B cell (primary cell): ENCODE measurements around the gene AFF1. TPM values are rescaled to one million over a fixed set of nuclear protein-coding genes. Genes with fewer than 3 reads are reported as not detected.

ENCODE experiments used
- ATAC-seq: fragments of 200-7000 bp; cut with Tn5 transposase; one replicate; pipeline ENCODE4 v1.10.0; 2021; ENCODE audit warnings: low read depth, mild to moderate bottlenecking, moderate number of reproducible peaks, moderate library complexity
- CTCF ChIA-PET: fragments of 350-600 bp; sonication (Branson Sonifier 250); formaldehyde crosslinking; loops from one replicate; lab custom pipeline; 2021; ENCODE audit warnings: antibody characterized with exemption, inconsistent platforms; lab: Charles Lee
- POLR2A ChIA-PET: fragments of 350-600 bp; sonication (Branson Sonifier 250); formaldehyde crosslinking; loops from one replicate; lab custom pipeline; 2021; ENCODE audit warnings: antibody characterized with exemption; lab: Charles Lee
- DNase-seq: peaks from one replicate; pipeline ENCODE4 v3.0.0; 2013
- H2AFZ ChIP-seq: 2 replicates; pipeline ENCODE4 v1.6.1; 2012; ENCODE audit warnings: mild to moderate bottlenecking, low read depth, low read length; ENCODE audit not compliant: insufficient read depth, poor library complexity, severe bottlenecking
- H3K27ac ChIP-seq, 2 donors: 1 replicate in 1 of 2; 2 replicates in 1 of 2; pipeline ENCODE4 v1.5.1; 2012 to 2013; ENCODE audit warnings: low read length in 2 of 2, mild to moderate bottlenecking in 2 of 2, moderate library complexity in 1 of 2
- H3K27me3 ChIP-seq, 4 experiments: fragments of 200-600 bp in 1 of 4; sonication (generic) in 1 of 4; replicated peaks in 1 of 4; 1 replicate in 2 of 4; 2 replicates in 2 of 4; pipeline versions ENCODE4 v1.6.1 to v1.7.0; 2013 to 2016; ENCODE audit warnings: low read length in 3 of 4, mild to moderate bottlenecking in 2 of 4, mixed read lengths in 1 of 4, moderate library complexity in 1 of 4; ENCODE audit not compliant: insufficient read depth in 4 of 4, control insufficient read depth in 3 of 4; ENCODE audit errors: control extremely low read depth in 1 of 4
- H3K36me3 ChIP-seq, 2 experiments: replicated peaks in 1 of 2; 1 replicate in 1 of 2; 2 replicates in 1 of 2; pipeline versions ENCODE4 v1.6.1 to v1.7.1; 2013; ENCODE audit warnings: low read length in 1 of 2; ENCODE audit not compliant: insufficient read depth in 2 of 2, control insufficient read depth in 1 of 2; ENCODE audit errors: control extremely low read depth in 1 of 2, extremely low read depth in 1 of 2
- H3K4me1 ChIP-seq, 2 donors: fragments of 200-600 bp in 1 of 2; sonication (generic) in 1 of 2; 1 replicate in 1 of 2; 2 replicates in 1 of 2; pipeline versions ENCODE4 v1.5.1 to v1.6.1; 2013 to 2017; ENCODE audit warnings: low read length in 2 of 2; ENCODE audit not compliant: control insufficient read depth in 2 of 2, insufficient read depth in 2 of 2
- H3K4me2 ChIP-seq: replicated peaks from 2 replicates; pipeline ENCODE3; 2012; ENCODE audit warnings: mild to moderate bottlenecking, low read depth, low read length; ENCODE audit not compliant: poor library complexity, severe bottlenecking
- H3K4me3 ChIP-seq, 5 experiments: fragments of 200-600 bp in 1 of 5; sonication (generic) in 1 of 5; 1 replicate in 3 of 5; 2 replicates in 2 of 5; pipeline versions ENCODE4 v1.5.1 to v1.7.0; 2011 to 2016; ENCODE audit warnings: low read length in 4 of 5, mild to moderate bottlenecking in 4 of 5, low read depth in 2 of 5, control low read depth in 1 of 5, moderate library complexity in 1 of 5; ENCODE audit not compliant: insufficient read depth in 1 of 5; ENCODE audit errors: control extremely low read depth in 1 of 5, extremely low read depth in 1 of 5
- H3K79me2 ChIP-seq: fragments of 200-600 bp; sonication (generic); one replicate; pipeline ENCODE4 v1.6.0; 2016; ENCODE audit warnings: low read length; ENCODE audit not compliant: control insufficient read depth, insufficient read depth
- H3K9ac ChIP-seq: fragments of 200-600 bp; sonication (generic); 2 replicates; pipeline ENCODE4 v1.6.1; 2017; ENCODE audit warnings: mild to moderate bottlenecking, low read length, moderate library complexity
- H3K9me3 ChIP-seq, 3 donors: one replicate each; pipeline versions ENCODE4 v1.6.1 to v1.7.1; 2013; ENCODE audit warnings: low read length in 2 of 3; ENCODE audit not compliant: control insufficient read depth in 2 of 3, insufficient read depth in 1 of 3; ENCODE audit errors: control extremely low read depth in 1 of 3
- H4K20me1 ChIP-seq: 2 replicates; pipeline ENCODE4 v1.6.0; 2012; ENCODE audit warnings: mild to moderate bottlenecking, low read length; ENCODE audit not compliant: insufficient read depth, control insufficient read depth, poor library complexity, severe bottlenecking
- H3K27ac Mint-ChIP-seq: one replicate; pipeline ENCODE4 v1.8.0; 2021; ENCODE audit warnings: mixed read lengths
- H3K27me3 Mint-ChIP-seq: one replicate; pipeline ENCODE4 v1.8.0; 2021; ENCODE audit warnings: mixed read lengths
- H3K4me1 Mint-ChIP-seq: one replicate; pipeline ENCODE4 v1.8.0; 2021; ENCODE audit warnings: mixed read lengths
- H3K4me3 Mint-ChIP-seq: one replicate; pipeline ENCODE4 v1.8.0; 2021; ENCODE audit warnings: mixed read lengths
- H3K9me3 Mint-ChIP-seq: one replicate; pipeline ENCODE4 v1.8.0; 2022; ENCODE audit warnings: mixed read lengths; ENCODE audit not compliant: insufficient read depth
- EZH2 ChIP-seq: IDR thresholded peaks from 2 replicates; pipeline ENCODE4 v1.6.1; 2012; ENCODE audit warnings: borderline replicate concordance, low read depth, mild to moderate bottlenecking, moderate library complexity, low read length; ENCODE audit not compliant: insufficient read depth, poor library complexity, severe bottlenecking
- WGBS: methylation state at CpG from one replicate; pipeline ENCODE4 v1.1.5; 2013; ENCODE audit warnings: missing lambda C conversion rate; ENCODE audit not compliant: insufficient coverage; 5-methylcytosine and 5-hydroxymethylcytosine counted together
- intact Hi-C: fragments of 100-400 bp; cut with micrococcal nuclease; formaldehyde crosslinking; loops from one replicate; pipeline ENCODE4 v1.10.0; 2022
- polyA plus RNA-seq: library from polyadenylated mRNA; depleted of rRNA; stranded (reverse); fragments of >200 nt; gene quantifications from 2 replicates; pipeline ENCODE4 v1.2.3, GENCODE V29; 2012
- total RNA-seq, 2 donors: library from RNA; stranded (reverse); fragments of 120-200 nt in 1 of 2; gene quantifications; 1 replicate in 1 of 2; 2 replicates in 1 of 2; pipeline versions ENCODE4 v1.2.3 to v1.2.4, GENCODE V29; 2013 to 2022
- TF ChIP-seq, protein P1 (sequence below): fragments of 200-600 bp; IDR thresholded peaks from one replicate; pipeline ENCODE4 v1.8.0; 2022; ENCODE audit warnings: antibody characterized with exemption, mild to moderate bottlenecking

Gene AFF1
- total and polyA plus RNA-seq, 2 donors (not counting 1 experiment from before 2014, with no cell fraction given) = 15.3 to 135 TPM

DNA sequence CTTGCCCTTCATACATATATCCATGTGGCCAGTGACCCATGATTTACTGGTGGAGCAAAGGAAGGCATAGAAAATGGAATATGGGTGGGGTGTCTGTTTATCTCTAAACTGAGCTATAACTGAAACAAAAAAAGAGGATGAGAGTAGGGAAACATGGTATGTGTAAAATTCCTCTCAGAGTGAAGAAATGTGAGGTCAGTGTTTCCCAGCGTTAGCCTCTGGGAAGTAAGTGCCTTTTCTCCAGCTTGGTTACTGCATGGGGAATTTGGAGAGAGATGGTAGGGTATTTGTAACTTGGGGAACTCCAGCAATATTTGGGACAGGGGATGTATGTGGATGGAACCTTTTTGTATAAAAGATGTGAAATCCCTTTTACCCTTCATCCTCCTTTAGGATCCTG, 89.4 kb downstream of the AFF1 start:
- Histone ChIP-seq H2AFZ (no peak overlapping the region), H3K4me2 (no peak overlapping the region), H4K20me1 (peaks cover 22% of the 10 kb centered on the region), H3K27me3 (no peaks in the 10 kb centered on the region), H3K4me1 (peaks cover 52 to 74% of the 10 kb centered on the region in 2 donors), H3K4me3 (no peak overlapping the region), H3K79me2 (peaks cover 94% of the 10 kb centered on the region), H3K27ac (no peak overlapping the region), H3K9ac (no peak overlapping the region), H3K36me3 (no peaks in the 10 kb centered on the region), H3K9me3 (no peaks in the 10 kb centered on the region)
- DNase-seq = no peak
- Mint-ChIP-seq H3K27me3 (no peaks in the 10 kb centered on the region), H3K27ac (no peak overlapping the region), H3K9me3 (no peaks in the 10 kb centered on the region), H3K4me1 (peaks cover 68% of the 10 kb centered on the region), H3K4me3 (no peak overlapping the region)
- 100% methylated on average over 1 of the region's 1 CpG for WGBS
- no peak for TF ChIP-seq EZH2
- TF ChIP-seq, protein P1, sequence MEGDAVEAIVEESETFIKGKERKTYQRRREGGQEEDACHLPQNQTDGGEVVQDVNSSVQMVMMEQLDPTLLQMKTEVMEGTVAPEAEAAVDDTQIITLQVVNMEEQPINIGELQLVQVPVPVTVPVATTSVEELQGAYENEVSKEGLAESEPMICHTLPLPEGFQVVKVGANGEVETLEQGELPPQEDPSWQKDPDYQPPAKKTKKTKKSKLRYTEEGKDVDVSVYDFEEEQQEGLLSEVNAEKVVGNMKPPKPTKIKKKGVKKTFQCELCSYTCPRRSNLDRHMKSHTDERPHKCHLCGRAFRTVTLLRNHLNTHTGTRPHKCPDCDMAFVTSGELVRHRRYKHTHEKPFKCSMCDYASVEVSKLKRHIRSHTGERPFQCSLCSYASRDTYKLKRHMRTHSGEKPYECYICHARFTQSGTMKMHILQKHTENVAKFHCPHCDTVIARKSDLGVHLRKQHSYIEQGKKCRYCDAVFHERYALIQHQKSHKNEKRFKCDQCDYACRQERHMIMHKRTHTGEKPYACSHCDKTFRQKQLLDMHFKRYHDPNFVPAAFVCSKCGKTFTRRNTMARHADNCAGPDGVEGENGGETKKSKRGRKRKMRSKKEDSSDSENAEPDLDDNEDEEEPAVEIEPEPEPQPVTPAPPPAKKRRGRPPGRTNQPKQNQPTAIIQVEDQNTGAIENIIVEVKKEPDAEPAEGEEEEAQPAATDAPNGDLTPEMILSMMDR = no peak
- ChIA-PET POLR2A (interaction anchor here (1.0 kb wide), 1 partner anchor 16 kb away, joined by 3 read pairs; no protein-coding TSS in a partner anchor), CTCF (interaction anchor here (1.1 kb wide), 1 partner anchor 102 kb away, joined by 4 read pairs; no protein-coding TSS in a partner anchor)
- no peak for ATAC-seq
- intact Hi-C loops = no loop called here

DNA sequence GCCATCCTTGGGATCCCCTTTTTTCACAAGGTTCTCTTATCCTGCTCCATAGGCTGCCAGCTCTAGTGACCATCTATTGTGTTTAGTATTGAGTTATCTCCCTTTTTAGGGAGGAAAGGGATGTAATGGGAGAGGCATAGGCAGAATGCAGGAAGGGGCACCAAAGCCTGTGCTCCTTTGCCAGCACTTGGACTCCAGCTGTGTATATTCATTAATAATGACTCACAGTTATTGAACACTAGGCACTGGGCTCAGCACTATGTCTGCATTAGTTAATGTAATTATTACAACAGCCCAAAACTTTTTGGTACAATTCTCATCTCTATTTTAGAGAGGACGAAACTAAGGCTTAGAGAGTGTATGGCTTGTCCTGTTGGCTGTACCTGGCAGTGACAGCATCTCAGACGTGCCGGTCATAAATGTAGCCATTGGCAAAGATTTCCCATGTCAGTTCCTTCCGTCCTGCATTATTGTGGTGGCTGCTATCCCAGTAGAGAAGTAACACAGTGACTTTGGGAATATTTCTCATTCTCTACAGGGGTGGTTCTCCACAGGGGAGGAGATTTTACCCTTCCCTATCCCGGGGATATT, 90.3 kb downstream of the AFF1 start:
- H3K4me3 ChIP-seq = no peak overlapping the region
- intact Hi-C loops = no loop called here
- no peak for ATAC-seq
- H3K4me3 Mint-ChIP-seq = no peak overlapping the region
- H3K4me2 ChIP-seq = no peak overlapping the region
- ChIA-PET POLR2A (interaction anchor here (0.5 kb wide), 1 partner anchor 93 kb away, joined by 4 read pairs; no protein-coding TSS in a partner anchor), CTCF (no interaction called here)
- H3K9me3 ChIP-seq = no peaks in the 10 kb centered on the region
- H3K36me3 ChIP-seq = no peaks in the 10 kb centered on the region
- peaks cover 67% of the 10 kb centered on the region for H3K4me1 Mint-ChIP-seq
- H2AFZ ChIP-seq = no peak overlapping the region
- H3K9ac ChIP-seq = no peak overlapping the region
- TF ChIP-seq EZH2 = no peak
- TF ChIP-seq, protein P1 = no peak
- H3K27ac Mint-ChIP-seq = peak overlapping the region; percentile 79
- H3K9me3 Mint-ChIP-seq = no peaks in the 10 kb centered on the region
- WGBS = 87% methylated on average over 3 of the region's 5 CpGs
- H3K27ac ChIP-seq = peak overlapping the region in 1 of 2 donors; percentile 17
- H4K20me1 ChIP-seq = peaks cover 32% of the 10 kb centered on the region
- H3K27me3 ChIP-seq = no peaks in the 10 kb centered on the region
- DNase-seq = no peak
- peaks cover 94% of the 10 kb centered on the region for H3K79me2 ChIP-seq
- peaks cover 45 to 65% of the 10 kb centered on the region in 2 donors for H3K4me1 ChIP-seq
- H3K27me3 Mint-ChIP-seq = no peaks in the 10 kb centered on the region
